SK-N-SH (cell line): Measurements from ENCODE around the gene C1QTNF5. TPM values are rescaled to one million over a fixed set of nuclear protein-coding genes. Genes with fewer than 3 reads are reported as not detected.

ENCODE experiments used
- CTCF ChIA-PET: fragments of 300-600, 350-600 bp; formaldehyde crosslinking; extraction: SDS; loops from one replicate; lab custom pipeline; 2021; lab: Yijun Ruan, JAX
- POLR2A ChIA-PET: fragments of 350-600 bp; sonication (Branson Sonifier 250); formaldehyde crosslinking; extraction: SDS; loops from one replicate; lab custom pipeline; 2020; ENCODE audit warnings: antibody characterized with exemption, inconsistent platforms; lab: Yijun Ruan, JAX
- DNase-seq: peaks from one replicate; pipeline ENCODE4 v3.0.0; 2012
- H2AFZ ChIP-seq: fragments of 200-600 bp; sonication (generic); 2 replicates; pipeline ENCODE4 v1.8.1; 2016; ENCODE audit warnings: antibody characterized with exemption, mild to moderate bottlenecking, low read depth
- H3F3A ChIP-seq: fragments of 200-600 bp; sonication (generic); replicated peaks from 2 replicates; pipeline ENCODE3; 2016; ENCODE audit warnings: antibody characterized with exemption, mild to moderate bottlenecking; ENCODE audit not compliant: insufficient read depth
- H3K27ac ChIP-seq, 2 experiments: fragments of 200-500 bp in 1 of 2; fragments of 200-600 bp in 1 of 2; sonication (Bioruptor generic) in 1 of 2; sonication (generic), shearing (Covaris generic) in 1 of 2; 2 replicates each; pipeline versions ENCODE4 v1.5.1 to v1.6.1; 2014 to 2016; ENCODE audit warnings: low read depth in 2 of 2, inconsistent platforms in 1 of 2, low read length in 1 of 2, mild to moderate bottlenecking in 1 of 2, mixed read lengths in 1 of 2
- H3K27me3 ChIP-seq: fragments of 200-600 bp; sonication (generic), shearing (Covaris generic); 2 replicates; pipeline ENCODE4 v1.6.1; 2016; ENCODE audit warnings: mixed run types; ENCODE audit not compliant: insufficient read depth
- H3K36me3 ChIP-seq, 2 experiments: fragments of 200-500 bp in 1 of 2; fragments of 200-600 bp in 1 of 2; sonication (Bioruptor generic) in 1 of 2; sonication (generic) in 1 of 2; replicated peaks in 1 of 2; 2 replicates each; pipeline versions ENCODE3 to v1.5.1; 2014 to 2016; ENCODE audit warnings: low read length in 1 of 2, mild to moderate bottlenecking in 1 of 2; ENCODE audit not compliant: insufficient read depth in 2 of 2, control insufficient read depth in 1 of 2
- H3K4me1 ChIP-seq, 2 experiments: fragments of 200-500 bp in 1 of 2; fragments of 200-600 bp in 1 of 2; sonication (Bioruptor generic) in 1 of 2; sonication (generic), shearing (Covaris generic) in 1 of 2; 2 replicates each; pipeline versions ENCODE4 v1.5.1 to v1.6.1; 2014 to 2016; ENCODE audit warnings: low read depth in 1 of 2, low read length in 1 of 2, mixed run types in 1 of 2; ENCODE audit not compliant: insufficient read depth in 2 of 2, control insufficient read depth in 1 of 2
- H3K4me2 ChIP-seq: fragments of 200-600 bp; sonication (generic), shearing (Covaris generic); 2 replicates; pipeline ENCODE4 v1.6.1; 2017; ENCODE audit warnings: mixed run types
- H3K4me3 ChIP-seq, 2 experiments: fragments of 200-500 bp in 1 of 2; fragments of 200-600 bp in 1 of 2; sonication (Bioruptor generic) in 1 of 2; sonication (generic), shearing (Covaris generic) in 1 of 2; 2 replicates each; pipeline versions ENCODE4 v1.5.1 to v1.8.1; 2014 to 2016; ENCODE audit warnings: low read depth in 2 of 2, inconsistent platforms in 1 of 2, low read length in 1 of 2, mild to moderate bottlenecking in 1 of 2, mixed read lengths in 1 of 2, moderate library complexity in 1 of 2
- H3K79me2 ChIP-seq: fragments of 200-600 bp; sonication (generic); 2 replicates; pipeline ENCODE4 v1.8.1; 2017; ENCODE audit warnings: mild to moderate bottlenecking; ENCODE audit not compliant: insufficient read depth
- H3K9ac ChIP-seq: fragments of 200-600 bp; sonication (generic); 2 replicates; pipeline ENCODE4 v1.6.1; 2017; ENCODE audit warnings: mixed run types
- H3K9me2 ChIP-seq: fragments of 200-600 bp; sonication (generic); 2 replicates; pipeline ENCODE4 v1.6.1; 2017; ENCODE audit warnings: mixed run types
- H3K9me3 ChIP-seq: fragments of 200-600 bp; sonication (generic); 2 replicates; pipeline ENCODE4 v1.6.1; 2017; ENCODE audit warnings: mixed run types, mild to moderate bottlenecking, moderate library complexity
- H4K20me1 ChIP-seq: fragments of 200-600 bp; sonication (generic); 2 replicates; pipeline ENCODE4 v1.6.1; 2017; ENCODE audit warnings: mild to moderate bottlenecking, mixed run types; ENCODE audit not compliant: insufficient read depth
- CHD2 ChIP-seq: fragments of 150-350 bp; IDR thresholded peaks from 2 replicates; pipeline ENCODE4 v1.6.1; 2018; ENCODE audit warnings: low read length; ENCODE audit not compliant: partially characterized antibody
- CTCF ChIP-seq: fragments of 200-600 bp; sonication (generic); IDR thresholded peaks from 2 replicates; pipeline ENCODE4 v1.6.1; 2017; ENCODE audit warnings: antibody characterized with exemption, mild to moderate bottlenecking, moderate library complexity
- EZH2phosphoT487 ChIP-seq: fragments of 200-600 bp; sonication (generic); IDR thresholded peaks from 2 replicates; pipeline ENCODE4 v1.6.1; 2017; ENCODE audit warnings: low read depth, mixed run types, mild to moderate bottlenecking, antibody characterized with exemption, moderate library complexity, borderline replicate concordance
- FOSL2 ChIP-seq: IDR thresholded peaks from 2 replicates; pipeline ENCODE4 v1.4.0; 2012; ENCODE audit warnings: low read depth, mild to moderate bottlenecking, moderate library complexity, borderline replicate concordance
- FOXM1 ChIP-seq: IDR thresholded peaks from 2 replicates; pipeline ENCODE4 v1.4.0; 2012; ENCODE audit warnings: low read depth, mild to moderate bottlenecking
- GABPA ChIP-seq: IDR thresholded peaks from 2 replicates; pipeline ENCODE4 v1.4.0; 2012; ENCODE audit warnings: low read depth, mild to moderate bottlenecking
- GATA2 ChIP-seq: sonication (generic); formaldehyde crosslinking; IDR thresholded peaks from 2 replicates; pipeline ENCODE4 v1.5.0; 2020; ENCODE audit warnings: mild to moderate bottlenecking, missing genetic modification reagents
- JUND ChIP-seq: IDR thresholded peaks from 2 replicates; pipeline ENCODE4 v1.4.0; 2012
- MEF2A ChIP-seq: IDR thresholded peaks from 2 replicates; pipeline ENCODE4 v1.4.0; 2012; ENCODE audit warnings: low read depth, borderline replicate concordance
- MXI1 ChIP-seq: IDR thresholded peaks from 2 replicates; pipeline ENCODE4 v1.6.1; 2012; ENCODE audit warnings: mild to moderate bottlenecking, low read depth, low read length, improper control_type of control experiment
- NFIC ChIP-seq: IDR thresholded peaks from 2 replicates; pipeline ENCODE4 v1.4.0; 2012; ENCODE audit warnings: borderline replicate concordance
- NRF1 ChIP-seq: IDR thresholded peaks from 2 replicates; pipeline ENCODE4 v1.6.1; 2012; ENCODE audit warnings: low read depth, mild to moderate bottlenecking, low read length
- PBX3 ChIP-seq: IDR thresholded peaks from 2 replicates; pipeline ENCODE4; 2012
- RAD21 ChIP-seq: IDR thresholded peaks from 2 replicates; pipeline ENCODE4 v1.6.1; 2012; ENCODE audit warnings: mild to moderate bottlenecking, low read length
- RCOR1 ChIP-seq: fragments of 150-350 bp; IDR thresholded peaks from 2 replicates; pipeline ENCODE4 v1.6.1; 2017; ENCODE audit warnings: antibody characterized with exemption, low read length
- RXRA ChIP-seq: IDR thresholded peaks from 2 replicates; pipeline ENCODE4 v1.4.0; 2012; ENCODE audit warnings: low read depth, mild to moderate bottlenecking, borderline replicate concordance
- SIN3A ChIP-seq: IDR thresholded peaks from 2 replicates; pipeline ENCODE4 v1.6.1; 2012; ENCODE audit warnings: low read depth, mild to moderate bottlenecking, low read length, moderate library complexity, borderline replicate concordance
- SMC3 ChIP-seq: IDR thresholded peaks from 2 replicates; pipeline ENCODE4 v1.6.1; 2012; ENCODE audit warnings: low read depth, low read length, improper control_type of control experiment
- TCF12 ChIP-seq: IDR thresholded peaks from 2 replicates; pipeline ENCODE4 v1.4.0; 2012
- TEAD4 ChIP-seq: IDR thresholded peaks from 2 replicates; pipeline ENCODE4 v1.4.0; 2012; ENCODE audit warnings: mild to moderate bottlenecking, borderline replicate concordance; ENCODE audit not compliant: insufficient read depth
- USF1 ChIP-seq: IDR thresholded peaks from 2 replicates; pipeline ENCODE4 v1.4.0; 2012; ENCODE audit warnings: low read depth, borderline replicate concordance
- YY1 ChIP-seq: IDR thresholded peaks from 2 replicates; pipeline ENCODE4 v1.4.0; 2012; ENCODE audit warnings: low read depth, mild to moderate bottlenecking
- WGBS: methylation state at CpG from one replicate; pipeline ENCODE4 v1.1.6; 2017; ENCODE audit warnings: low lambda C conversion rate; 5-methylcytosine and 5-hydroxymethylcytosine counted together
- polyA plus RNA-seq, 3 experiments: library from polyadenylated mRNA; depleted of rRNA; stranded (reverse); fragments of >200 nt; gene quantifications; 2 replicates each; pipeline ENCODE4 v1.2.3, GENCODE V29; 2012

The C1QTNF5 gene
- polyA plus RNA-seq, 1 of the 3 experiments (the other 2 are of a cell fraction), result 0.71 TPM

- TF ChIP-seq NRF1 (no peak), SMC3 (no peak), JUND (no peak), TEAD4 (no peak), FOSL2 (no peak)
- TF ChIP-seq, all 33 proteins: peak for 0
- peaks cover 4 to 84% of the 10 kb centered on the region in 2 experiments for H3K4me1 ChIP-seq
- no peaks in the 10 kb centered on the region for H3K79me2 ChIP-seq
- no peak overlapping the region for H2AFZ ChIP-seq
- 0 out of 2 replicates have a peak overlapping the region, but pooled peaks have one; percentile 1 for H3K4me2 ChIP-seq
- H4K20me1 ChIP-seq, result no peaks in the 10 kb centered on the region
- H3F3A ChIP-seq, result no peaks in the 10 kb centered on the region
- ChIA-PET CTCF (interaction anchor here (0.6 to 22.5 kb wide), 19 partner anchors 11 to 353 kb away, joined by 3 to 390 read pairs (median 10); partner anchors contain the start of genes C1QTNF5, CBL, DPAGT1 and MFRP), POLR2A (interaction anchor here (0.6 to 1.8 kb wide), 6 partner anchors 20 to 281 kb away, joined by 3 to 9 read pairs (median 6); no protein-coding TSS in a partner anchor)
- WGBS, result 86% methylated on average over 13 of the region's 14 CpGs
- no peaks in the 10 kb centered on the region for H3K9me2 ChIP-seq
- H3K36me3 ChIP-seq, result no peaks in the 10 kb centered on the region
- no peaks in the 10 kb centered on the region for H3K9me3 ChIP-seq
- no peaks in the 10 kb centered on the region for H3K27me3 ChIP-seq
- peak overlapping the region in 1 of 2 experiments; percentile 98; a peak in 2 of 4 replicates for H3K27ac ChIP-seq
- DNase-seq, result peak; percentile 45
- no peak overlapping the region for H3K9ac ChIP-seq
- H3K4me3 ChIP-seq, result no peak overlapping the region
These were observed 34.9 kb upstream of the C1QTNF5 start for GRCh38 chr11:119375337-119376196.

- Histone ChIP-seq H3K27me3 (no peaks in the 10 kb centered on the region), H3F3A (no peaks in the 10 kb centered on the region), H2AFZ (no peak overlapping the region), H3K9me2 (no peaks in the 10 kb centered on the region), H3K9me3 (no peaks in the 10 kb centered on the region), H3K79me2 (no peaks in the 10 kb centered on the region), H4K20me1 (no peaks in the 10 kb centered on the region), H3K4me2 (0 out of 2 replicates have a peak overlapping the region, but pooled peaks have one; percentile 1), H3K27ac (peak overlapping the region in 1 of 2 experiments; percentile 98; a peak in 2 of 4 replicates), H3K36me3 (no peaks in the 10 kb centered on the region), H3K4me3 (no peak overlapping the region; a peak in 1 of 4 replicates), H3K4me1 (peaks cover 4 to 87% of the 10 kb centered on the region in 2 experiments), H3K9ac (no peak overlapping the region)
- 21% methylated on average over 5 of the region's 11 CpGs for WGBS
- peak; percentile 90 for DNase-seq
- ChIA-PET CTCF (interaction anchor here (0.6 to 22.5 kb wide), 35 partner anchors 7 to 368 kb away, joined by 3 to 390 read pairs (median 5); partner anchors contain the start of genes C1QTNF5, CBL, DPAGT1 and MFRP), POLR2A (interaction anchor here (0.6 to 1.8 kb wide), 7 partner anchors 19 to 280 kb away, joined by 3 to 9 read pairs (median 7); partner anchors contain the start of gene C1QTNF5)
- TF ChIP-seq NFIC (no peak), RCOR1 (peak; percentile 73), MEF2A (no peak), CHD2 (peak; percentile 91), FOSL2 (no peak), USF1 (no peak), GABPA (no peak), RXRA (no peak), PBX3 (no peak), TCF12 (peak; percentile 38; the same call in 1 of the 2 replicates), CTCF (no peak), SIN3A (no peak), FOXM1 (no peak), SMC3 (0 out of 2 replicates have a peak, but pooled peaks have one; percentile 16), GATA2 (CRISPR knock-in tag) (peak; percentile 98), MXI1 (peak; percentile 94), YY1 (no peak), JUND (no peak), EZH2phosphoT487 (no peak), RAD21 (no peak)
These were observed 34.1 kb upstream of the C1QTNF5 start for GRCh38 chr11:119374632-119375336.
